Superior temporal gyrus (tissue), 1 donor: ENCODE data around the gene BTBD7.
"Not testable (repeated sequence)": the region's sequence is repeated elsewhere in the genome, so short reads cannot be mapped to it uniquely, and the experiment has no call there.

Experiments used
- DNase-seq: peaks from one replicate; pipeline ENCODE4 v3.0.0-alpha.2; 2016; ENCODE audit errors: extremely low spot score

The BTBD7 gene

DNA sequence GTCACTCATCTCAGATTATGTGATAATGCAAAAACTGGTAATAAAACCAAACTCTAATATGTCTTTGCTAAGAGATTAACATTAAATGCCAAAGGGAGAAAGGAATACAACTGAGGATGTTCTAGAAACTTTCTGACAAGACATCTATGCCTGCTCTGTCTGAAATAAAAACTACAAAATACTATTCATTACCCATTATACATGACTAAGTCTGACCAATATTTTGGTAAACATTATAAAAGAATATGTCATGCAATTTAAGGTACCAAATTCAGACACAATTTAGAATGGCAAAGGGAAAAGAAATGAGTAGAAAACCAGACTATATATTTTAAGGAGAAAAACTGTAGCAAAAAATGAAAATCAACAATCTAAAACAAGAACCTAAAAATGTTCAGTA lies 86.3 kb downstream of the BTBD7 start:
- no peak for DNase-seq

DNA sequence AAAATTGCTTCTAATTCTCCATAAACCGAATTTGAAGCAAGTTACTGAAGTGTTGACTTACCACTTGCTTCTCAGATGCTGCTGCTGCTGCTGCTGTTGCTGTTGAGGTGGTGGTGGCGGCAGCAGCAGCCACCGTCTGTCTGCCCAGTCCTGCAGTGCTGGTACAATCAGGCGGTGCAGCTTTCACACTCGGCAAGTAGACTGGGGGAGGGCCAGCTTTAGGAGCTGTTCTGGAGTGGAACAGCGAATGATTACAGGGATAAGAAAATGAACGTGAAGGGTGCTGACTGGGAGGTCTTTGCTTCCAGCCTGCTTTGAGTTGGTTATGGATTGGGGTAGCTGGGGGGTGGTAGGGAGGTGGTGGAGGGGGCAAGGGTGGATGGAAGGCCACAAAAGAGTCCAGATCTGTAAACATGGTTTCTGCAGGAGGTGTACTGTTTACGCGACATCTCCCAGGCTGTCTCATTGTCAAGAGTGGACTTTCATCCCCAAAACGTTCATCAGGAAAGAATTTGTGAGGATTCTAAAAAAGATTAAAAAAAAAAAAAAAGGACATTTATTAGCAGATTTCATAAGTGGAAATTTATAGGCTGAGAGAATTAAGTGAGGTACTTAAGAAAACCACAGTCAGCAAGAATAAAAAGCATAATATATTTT lies 86.9 kb downstream of the BTBD7 start:
- no peak for DNase-seq

GRCh38 chr14:93240678-93241000 lies 92.2 kb downstream of the BTBD7 start:
- no peak for DNase-seq

- no peak for DNase-seq
Measured at GRCh38 chr14:93239869-93240677, 92.8 kb downstream of the BTBD7 start.

DNA sequence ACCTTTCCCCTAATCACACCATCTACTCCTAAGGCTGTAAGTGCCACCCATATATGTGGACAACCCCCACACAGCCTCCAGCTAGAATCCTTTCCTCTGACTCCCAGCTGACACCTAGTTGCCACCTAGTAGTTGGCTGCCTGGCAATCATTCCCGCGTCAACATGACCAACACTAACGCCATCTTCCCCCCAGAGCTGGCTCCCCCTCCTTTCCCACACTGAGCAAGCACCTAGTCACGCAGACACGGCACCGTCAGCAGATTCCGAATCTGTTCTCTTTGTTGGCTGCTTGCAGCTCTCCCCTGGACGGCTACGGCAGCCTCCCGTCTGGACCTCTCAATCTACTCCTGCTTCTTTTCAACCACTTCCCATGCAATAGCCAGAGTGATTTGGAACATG lies 98.0 kb downstream of the BTBD7 start:
- DNase-seq, result no peak

DNA sequence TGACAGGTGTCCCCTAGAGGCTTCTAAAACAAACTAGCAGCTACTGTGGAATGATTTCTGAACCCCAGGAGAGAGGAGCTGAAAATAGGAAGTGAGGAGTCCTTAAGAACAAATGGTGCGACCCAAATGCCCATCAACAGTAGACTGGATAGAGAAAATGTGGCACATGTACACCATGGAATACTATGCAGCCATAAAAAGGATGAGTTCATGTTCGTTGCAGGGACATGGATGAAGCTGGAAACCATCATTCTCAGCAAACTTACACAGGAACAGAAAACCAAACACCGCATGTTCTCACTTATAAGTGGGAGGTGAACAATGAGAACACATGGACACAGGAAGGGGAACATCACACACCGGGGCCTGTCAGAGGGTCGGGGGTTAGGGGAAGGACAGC lies 99.8 kb downstream of the BTBD7 start:
- not testable (repeated sequence) for DNase-seq

- DNase-seq, result no peak
Measured at GRCh38 chr14:93232159-93232558, 100.7 kb downstream of the BTBD7 start.

- peak; percentile 56 for DNase-seq
Measured at GRCh38 chr14:93231129-93231979, 101.5 kb downstream of the BTBD7 start.

- no peak for DNase-seq
Measured at GRCh38 chr14:93230539-93230938, 102.3 kb downstream of the BTBD7 start.

- DNase-seq, result no peak
Measured at GRCh38 chr14:93228550-93228949, 104.3 kb downstream of the BTBD7 start.

DNA sequence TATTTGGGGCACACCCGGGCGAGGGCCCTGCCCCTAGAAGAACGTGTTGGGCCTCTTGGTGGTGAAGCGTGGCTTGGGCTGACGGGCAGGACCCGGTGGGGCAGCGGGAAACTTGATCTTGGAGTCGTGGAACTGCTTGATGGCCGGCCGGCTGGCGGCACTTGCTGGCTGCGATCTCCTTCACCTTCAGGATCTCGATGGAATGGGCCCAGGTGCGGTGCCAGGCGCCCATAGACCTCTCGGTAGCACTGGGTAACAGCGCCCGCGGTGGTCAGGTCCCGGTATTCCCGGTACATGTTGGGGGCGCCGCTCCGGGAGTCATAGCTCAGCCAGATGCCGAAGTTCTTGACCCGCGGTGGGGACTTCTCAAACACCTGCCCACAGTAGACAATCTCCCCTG lies 109.3 kb downstream of the BTBD7 start:
- no peak for DNase-seq

- DNase-seq, result no peak
Measured at GRCh38 chr14:93220509-93220908, 112.3 kb downstream of the BTBD7 start.

DNA sequence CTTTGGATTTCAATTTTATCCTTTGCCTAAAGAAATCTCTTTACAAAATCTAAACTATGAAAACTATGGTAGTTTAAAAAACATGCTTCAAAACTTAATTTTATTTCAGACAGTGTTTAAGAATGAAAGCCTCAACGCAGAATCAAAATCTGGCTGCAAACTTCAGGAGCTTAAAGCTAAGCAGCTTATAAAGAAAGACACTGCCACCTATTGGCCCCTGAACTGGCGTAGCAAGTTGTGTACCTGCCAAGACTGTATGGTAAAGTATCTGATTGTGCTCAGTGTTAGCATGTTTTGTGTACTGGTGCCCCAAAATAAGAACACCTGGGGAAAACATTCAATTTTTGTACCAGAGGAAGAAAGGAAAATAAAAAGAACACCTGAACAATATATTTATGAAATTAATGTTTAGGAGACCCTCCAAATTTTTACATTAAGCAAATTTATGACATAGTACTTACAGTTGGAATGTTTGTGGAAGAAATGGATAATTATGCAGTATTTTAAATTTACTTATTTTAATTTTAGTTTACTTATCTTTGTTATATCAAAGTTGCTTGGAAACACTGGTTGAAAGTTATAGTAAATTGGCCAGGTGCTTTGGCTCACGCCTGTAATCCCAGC lies 113.6 kb downstream of the BTBD7 start:
- peak; percentile 59 for DNase-seq

- no peak for DNase-seq
Measured at GRCh38 chr14:93214598-93214997, 118.2 kb downstream of the BTBD7 start.

- DNase-seq, result no peak
Measured at GRCh38 chr14:93212432-93212831, 120.4 kb downstream of the BTBD7 start.

- peak; percentile 54 for DNase-seq
Measured at GRCh38 chr14:93207468-93208308, 125.1 kb downstream of the BTBD7 start.

- peak; percentile 99 for DNase-seq
Measured at GRCh38 chr14:93206793-93207467, 125.9 kb downstream of the BTBD7 start, which contains the start of the genes GON7 and UBR7. Gene GON7, minus strand, starts transcription at chr14:93207065. Its CDS starts 28 bp downstream, at chr14:93207037. Gene UBR7, plus strand, starts transcription at chr14:93207256. Its CDS starts 36 bp downstream, at chr14:93207292.

GRCh38 chr14:93201155-93201704 lies 131.6 kb downstream of the BTBD7 start:
- no peak for DNase-seq

GRCh38 chr14:93200553-93200952 lies 132.3 kb downstream of the BTBD7 start:
- no peak for DNase-seq

- DNase-seq, result no peak
Measured at GRCh38 chr14:93199031-93199430, 133.8 kb downstream of the BTBD7 start.
